ENCODE data around the gene ZC3H12A. TPM values are rescaled to one million over a fixed set of nuclear protein-coding genes. Genes with fewer than 3 reads are reported as not detected.

ZC3H12A gene
- total and polyA plus RNA-seq, 2 of the 8 experiments (the other 6 are each of a cell fraction or from before 2014, with no cell fraction given), result 7.4 to 10.0 TPM

DNA sequence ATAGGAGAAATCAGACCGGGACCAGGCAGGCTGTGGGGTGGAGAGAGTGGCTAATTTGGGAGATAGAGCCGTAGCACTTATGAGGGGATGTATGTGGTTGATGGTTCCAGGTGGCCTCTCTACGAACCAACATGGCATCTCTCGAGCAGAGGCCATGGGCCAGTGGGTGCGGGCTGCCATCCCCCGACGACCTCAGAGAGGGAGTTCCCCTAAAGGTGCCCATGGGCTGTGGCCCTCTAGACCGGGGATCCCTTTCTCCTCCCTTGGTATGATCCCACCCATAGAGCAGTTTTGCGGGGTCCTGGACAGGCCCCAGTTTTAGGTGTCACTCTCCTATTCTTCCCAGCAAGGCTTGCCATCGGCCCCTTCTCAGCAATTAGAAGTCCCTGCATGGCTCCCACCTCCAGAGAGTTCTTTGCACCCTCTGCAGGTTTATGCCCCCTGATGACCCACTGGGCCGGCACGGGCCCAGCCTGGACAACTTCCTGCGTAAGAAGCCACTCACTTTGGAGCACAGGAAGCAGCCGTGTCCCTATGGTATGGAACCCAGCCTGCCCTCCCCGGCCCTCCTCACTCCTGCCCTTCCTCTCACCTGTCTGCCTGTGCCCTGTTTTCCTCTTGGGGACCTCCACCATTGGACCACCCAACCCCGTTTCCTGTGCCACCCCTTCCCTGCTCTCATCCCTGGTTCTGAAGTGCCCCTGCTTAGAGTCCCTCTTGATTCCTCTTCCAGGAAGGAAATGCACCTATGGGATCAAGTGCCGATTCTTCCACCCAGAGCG lies 7.8 kb downstream of the ZC3H12A start:
- Histone ChIP-seq H4K20me1 (replicated peaks in 1 of 2; ENCODE audit: control insufficient read depth in 1 of 2, insufficient read depth in 2 of 2, low read length in 2 of 2) (peaks cover 4 to 10% of the 10 kb centered on the region in 2 experiments), H3K4me1 (replicated peaks in 1 of 4; ENCODE audit: control insufficient read depth in 3 of 4, insufficient read depth in 4 of 4, low read length in 3 of 4) (peaks cover 0 to 20% (median 10%) of the 10 kb centered on the region in 4 experiments; a peak in 6 of 7 replicates), H3K36me3 (ENCODE audit: control insufficient read depth in 2 of 4, insufficient read depth in 4 of 4, low read length in 3 of 4) (peaks cover 9 to 36% (median 26%) of the 10 kb centered on the region in 4 experiments; a peak in 7 of 8 replicates), H3K27ac (ENCODE audit: low read depth, low read length) (no peak overlapping the region), H3K14ac (ENCODE audit: insufficient read length) (no peak overlapping the region), H2BK120ac (replicated peaks; ENCODE audit: low read depth, low read length) (no peak overlapping the region), H4K91ac (replicated peaks; ENCODE audit: insufficient read length, low read length) (no peak overlapping the region), H2AFZ (ENCODE audit: low read length) (no peak overlapping the region), H2BK15ac (ENCODE audit: low read length) (no peak overlapping the region), H2BK20ac (ENCODE audit: low read length) (no peak overlapping the region), H3K4me2 (ENCODE audit: insufficient read depth in 1 of 2, low read depth in 2 of 2, low read length in 2 of 2) (no peak overlapping the region), H3K4me3 (ENCODE audit: extremely low read depth in 1 of 4, insufficient read depth in 2 of 4, low read depth in 3 of 4, low read length in 4 of 4) (no peak overlapping the region), H2AK5ac (ENCODE audit: low read depth, low read length) (no peak overlapping the region), H3K56ac (replicated peaks; ENCODE audit: insufficient read length, low read depth, low read length) (no peak overlapping the region), H3K4ac (replicated peaks; ENCODE audit: insufficient read length, low read depth, low read length) (no peak overlapping the region), H3K23me2 (ENCODE audit: low read depth, low read length) (no peaks in the 10 kb centered on the region), H3K79me2 (ENCODE audit: control insufficient read depth in 1 of 2, insufficient read depth in 2 of 2, low read length in 2 of 2) (peaks cover 0 to 15% of the 10 kb centered on the region in 2 experiments; a peak in 2 of 4 replicates), H3K23ac (ENCODE audit: insufficient read length) (no peak overlapping the region), H4K5ac (ENCODE audit: insufficient read length, low read depth, low read length) (no peak overlapping the region), H3K18ac (ENCODE audit: extremely low read depth, low read length) (no peak overlapping the region), H2BK12ac (ENCODE audit: low read depth, low read length) (no peak overlapping the region), H3K9me3 (ENCODE audit: insufficient read depth in 2 of 2, low read depth in 1 of 2, low read length in 1 of 2) (no peaks in the 10 kb centered on the region), H3K27me3 (replicated peaks in 1 of 4; ENCODE audit: control insufficient read depth in 3 of 4, extremely low read depth in 1 of 4, insufficient read depth in 3 of 4, low read length in 3 of 4) (no peaks in the 10 kb centered on the region), H3K9ac (replicated peaks in 1 of 4; ENCODE audit: extremely low read depth in 1 of 4, low read depth in 3 of 4, low read length in 3 of 4) (no peak overlapping the region), H4K8ac (ENCODE audit: extremely low read depth, insufficient read depth, low read length) (no peak overlapping the region), H3K79me1 (ENCODE audit: low read depth, low read length) (peaks cover 8% of the 10 kb centered on the region; the same call in 1 of the 2 replicates), H2BK5ac (ENCODE audit: low read depth, low read length) (no peak overlapping the region)
- POLR2A ChIA-PET (ENCODE audit: partially characterized antibody), result interaction anchor here (1.0 to 5.6 kb wide), 3 partner anchors 6 to 80 kb away, joined by 3 to 68 read pairs (median 5); partner anchors contain the start of gene ZC3H12A
- FAIRE-seq (no peak), DNase-seq (ENCODE audit: low read depth in 1 of 2, low spot score in 2 of 2) (no peak)
- CTCF ChIA-PET (ENCODE audit: partially characterized antibody), result interaction anchor here (0.8 to 21.7 kb wide), 3 partner anchors 12 to 29 kb away, joined by 3 to 382 read pairs (median 3); no protein-coding TSS in a partner anchor
- WGBS, 2 experiments (ENCODE audit: extremely low coverage in 1 of 2, insufficient coverage in 1 of 2, insufficient read length in 1 of 2, insufficient replicate concordance in 2 of 2, low coverage in 1 of 2, low lambda C conversion rate in 2 of 2, missing lambda C conversion rate in 1 of 2), result 93% methylated on average over 17 of the region's 18 CpGs; no CpG with 5 or more reads in 1 of the 2 experiments
- TF ChIP-seq KDM4A (IDR thresholded peaks at IDR 0.05; ENCODE audit: low read depth, low read length, severe bottlenecking), result no peak
- TF ChIP-seq, protein P1, sequence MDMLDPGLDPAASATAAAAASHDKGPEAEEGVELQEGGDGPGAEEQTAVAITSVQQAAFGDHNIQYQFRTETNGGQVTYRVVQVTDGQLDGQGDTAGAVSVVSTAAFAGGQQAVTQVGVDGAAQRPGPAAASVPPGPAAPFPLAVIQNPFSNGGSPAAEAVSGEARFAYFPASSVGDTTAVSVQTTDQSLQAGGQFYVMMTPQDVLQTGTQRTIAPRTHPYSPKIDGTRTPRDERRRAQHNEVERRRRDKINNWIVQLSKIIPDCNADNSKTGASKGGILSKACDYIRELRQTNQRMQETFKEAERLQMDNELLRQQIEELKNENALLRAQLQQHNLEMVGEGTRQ (IDR thresholded peaks at IDR 0.05; ENCODE audit: low read length), result no peak
- no peak for TF ChIP-seq RAD21 (IDR thresholded peaks at IDR 0.05 in 1 of 2, conservative IDR thresholded peaks at IDR 0.05 in 1 of 2; ENCODE audit: low read depth in 2 of 2, low read length in 2 of 2)
- TF ChIP-seq, protein P2, sequence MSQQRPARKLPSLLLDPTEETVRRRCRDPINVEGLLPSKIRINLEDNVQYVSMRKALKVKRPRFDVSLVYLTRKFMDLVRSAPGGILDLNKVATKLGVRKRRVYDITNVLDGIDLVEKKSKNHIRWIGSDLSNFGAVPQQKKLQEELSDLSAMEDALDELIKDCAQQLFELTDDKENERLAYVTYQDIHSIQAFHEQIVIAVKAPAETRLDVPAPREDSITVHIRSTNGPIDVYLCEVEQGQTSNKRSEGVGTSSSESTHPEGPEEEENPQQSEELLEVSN (IDR thresholded peaks at IDR 0.05), result no peak
- no peak for TF ChIP-seq TAF1 (IDR thresholded peaks at IDR 0.05; ENCODE audit: low read depth, low read length)

Data from H1 (cell line).